Esophagus (tissue), 2 donors: ENCODE measurements around the gene PRKCB. TPM values are rescaled to one million over a fixed set of nuclear protein-coding genes. Genes with fewer than 3 reads are reported as not detected.

Source experiments
- H3K27ac ChIP-seq, 2 donors: one replicate each; pipeline ENCODE4 v1.5.1; 2013; ENCODE audit warnings: low read depth in 2 of 2, mild to moderate bottlenecking in 2 of 2, inconsistent platforms in 1 of 2, low read length in 1 of 2, moderate library complexity in 1 of 2
- H3K27me3 ChIP-seq, 2 donors: one replicate each; pipeline ENCODE4 v1.6.1; 2013; ENCODE audit warnings: low read length in 2 of 2, control low read depth in 1 of 2, mild to moderate bottlenecking in 1 of 2; ENCODE audit not compliant: insufficient read depth in 2 of 2, control insufficient read depth in 1 of 2
- H3K36me3 ChIP-seq, 2 donors: one replicate each; pipeline ENCODE4 v1.6.1; 2013; ENCODE audit warnings: low read length in 1 of 2; ENCODE audit not compliant: control insufficient read depth in 2 of 2, insufficient read depth in 2 of 2
- H3K4me1 ChIP-seq, 2 donors: one replicate each; pipeline ENCODE4 v1.6.1; 2013; ENCODE audit warnings: low read length in 1 of 2; ENCODE audit not compliant: control insufficient read depth in 2 of 2, insufficient read depth in 2 of 2
- H3K4me3 ChIP-seq, 2 donors: one replicate each; pipeline ENCODE4 v1.5.1; 2013; ENCODE audit warnings: low read length in 2 of 2, mild to moderate bottlenecking in 2 of 2, low read depth in 1 of 2, moderate library complexity in 1 of 2
- H3K9me3 ChIP-seq, 2 donors: one replicate each; pipeline ENCODE4 v1.6.1; 2013; ENCODE audit warnings: mild to moderate bottlenecking in 2 of 2, low read depth in 1 of 2, low read length in 1 of 2, moderate library complexity in 1 of 2; ENCODE audit not compliant: control insufficient read depth in 2 of 2, insufficient read depth in 1 of 2
- WGBS, 2 donors: extraction: QIAGEN DNeasy Blood & Tissue Kit; methylation state at CpG; one replicate each; pipeline ENCODE4 v1.1.7; 2013; 5-methylcytosine and 5-hydroxymethylcytosine counted together
- polyA plus RNA-seq, 2 donors: library from polyadenylated mRNA; stranded (reverse); fragments of 200-250 nt; gene quantifications; one replicate each; pipeline ENCODE4 v1.2.3, GENCODE V29; 2013
- donor health status: healthy with polysubstance abuse.
- donor health status: Bipolar disorder and iron deficiency.

PRKCB gene
- polyA plus RNA-seq, 2 donors: 0.39 to 0.45 TPM

GRCh38 chr16:24163935-24164334, 328.2 kb downstream of the PRKCB start:
- H3K4me1 ChIP-seq: no peaks in the 10 kb centered on the region
- H3K27me3 ChIP-seq: no peaks in the 10 kb centered on the region
- H3K36me3 ChIP-seq: no peaks in the 10 kb centered on the region
- H3K27ac ChIP-seq: no peak overlapping the region
- 22 to 33% methylated on average over 3 of the region's 3 CpGs for WGBS, 2 donors
- H3K9me3 ChIP-seq: no peaks in the 10 kb centered on the region
- no peak overlapping the region for H3K4me3 ChIP-seq

GRCh38 chr16:24164416-24164815, 328.6 kb downstream of the PRKCB start:
- H3K4me3 ChIP-seq: no peak overlapping the region
- WGBS, 2 donors: 48 to 56% methylated on average over 8 of the region's 8 CpGs
- no peaks in the 10 kb centered on the region for H3K4me1 ChIP-seq
- H3K9me3 ChIP-seq: no peaks in the 10 kb centered on the region
- no peak overlapping the region for H3K27ac ChIP-seq
- no peaks in the 10 kb centered on the region for H3K36me3 ChIP-seq
- H3K27me3 ChIP-seq: no peaks in the 10 kb centered on the region

- H3K4me1 ChIP-seq: no peaks in the 10 kb centered on the region
- H3K27ac ChIP-seq: no peak overlapping the region
- WGBS, 2 donors: 56 to 69% methylated on average over 3 of the region's 3 CpGs
- H3K4me3 ChIP-seq: no peak overlapping the region
- H3K36me3 ChIP-seq: no peaks in the 10 kb centered on the region
- no peaks in the 10 kb centered on the region for H3K9me3 ChIP-seq
- no peaks in the 10 kb centered on the region for H3K27me3 ChIP-seq
These were observed 329.5 kb downstream of the PRKCB start for GRCh38 chr16:24165273-24165672.

- Histone ChIP-seq H3K9me3 (no peaks in the 10 kb centered on the region), H3K27ac (no peak overlapping the region), H3K27me3 (no peaks in the 10 kb centered on the region), H3K4me1 (no peaks in the 10 kb centered on the region), H3K4me3 (no peak overlapping the region), H3K36me3 (no peaks in the 10 kb centered on the region)
- WGBS, 2 donors: 74 to 78% methylated on average over 9 of the region's 9 CpGs
These were observed 331.1 kb downstream of the PRKCB start for GRCh38 chr16:24166661-24167528.

GRCh38 chr16:24168856-24169255, 333.1 kb downstream of the PRKCB start:
- H3K4me3 ChIP-seq: no peak overlapping the region
- no peaks in the 10 kb centered on the region for H3K36me3 ChIP-seq
- no peaks in the 10 kb centered on the region for H3K9me3 ChIP-seq
- no peaks in the 10 kb centered on the region for H3K27me3 ChIP-seq
- 74 to 78% methylated on average over 3 of the region's 3 CpGs for WGBS, 2 donors
- H3K4me1 ChIP-seq: no peaks in the 10 kb centered on the region
- H3K27ac ChIP-seq: no peak overlapping the region

GRCh38 chr16:24170407-24170806, 334.6 kb downstream of the PRKCB start:
- Histone ChIP-seq H3K4me3 (no peak overlapping the region), H3K27me3 (no peaks in the 10 kb centered on the region), H3K36me3 (no peaks in the 10 kb centered on the region), H3K27ac (no peak overlapping the region), H3K9me3 (no peaks in the 10 kb centered on the region), H3K4me1 (no peaks in the 10 kb centered on the region)
- 81 to 85% methylated on average over 5 of the region's 5 CpGs for WGBS, 2 donors

GRCh38 chr16:24174504-24174903, 338.7 kb downstream of the PRKCB start:
- no peaks in the 10 kb centered on the region for H3K27me3 ChIP-seq
- 66 to 72% methylated on average over 7 of the region's 7 CpGs for WGBS, 2 donors
- H3K27ac ChIP-seq: no peak overlapping the region
- H3K36me3 ChIP-seq: no peaks in the 10 kb centered on the region
- no peak overlapping the region for H3K4me3 ChIP-seq
- H3K4me1 ChIP-seq: no peaks in the 10 kb centered on the region
- no peaks in the 10 kb centered on the region for H3K9me3 ChIP-seq

- no peak overlapping the region for H3K4me3 ChIP-seq
- H3K9me3 ChIP-seq: no peaks in the 10 kb centered on the region
- H3K27ac ChIP-seq: no peak overlapping the region
- H3K4me1 ChIP-seq: no peaks in the 10 kb centered on the region
- 58 to 59% methylated on average over 3 of the region's 3 CpGs for WGBS, 2 donors
- H3K27me3 ChIP-seq: no peaks in the 10 kb centered on the region
- H3K36me3 ChIP-seq: no peaks in the 10 kb centered on the region
These were observed 339.2 kb downstream of the PRKCB start for GRCh38 chr16:24174957-24175356.

- H3K4me3 ChIP-seq: no peak overlapping the region
- no peak overlapping the region for H3K27ac ChIP-seq
- H3K27me3 ChIP-seq: no peaks in the 10 kb centered on the region
- H3K9me3 ChIP-seq: no peaks in the 10 kb centered on the region
- WGBS, 2 donors: 49 to 56% methylated on average over 4 of the region's 4 CpGs
- H3K4me1 ChIP-seq: no peaks in the 10 kb centered on the region
- H3K36me3 ChIP-seq: peaks cover 0 to 2% of the 10 kb centered on the region in 2 donors
These were observed 342.7 kb downstream of the PRKCB start for GRCh38 chr16:24178496-24178895.

GRCh38 chr16:24180451-24180850, 344.7 kb downstream of the PRKCB start:
- H3K36me3 ChIP-seq: peaks cover 0 to 2% of the 10 kb centered on the region in 2 donors
- no peak overlapping the region for H3K4me3 ChIP-seq
- H3K27ac ChIP-seq: no peak overlapping the region
- H3K9me3 ChIP-seq: no peaks in the 10 kb centered on the region
- no peaks in the 10 kb centered on the region for H3K4me1 ChIP-seq
- no peaks in the 10 kb centered on the region for H3K27me3 ChIP-seq
- WGBS, 2 donors: 83 to 92% methylated on average over 8 of the region's 8 CpGs
